IPS-20b (cell line): Measurements from ENCODE around the gene PRKAB2.
"Not testable (repeated sequence)": the region's sequence is repeated elsewhere in the genome, so short reads cannot be mapped to it uniquely, and the experiment has no call there.

Source experiments
- H3K27ac ChIP-seq: one replicate; pipeline ENCODE4 v1.5.1; 2013; ENCODE audit warnings: low read length
- H3K27me3 ChIP-seq: 2 replicates; pipeline ENCODE4 v1.6.1; 2013; ENCODE audit warnings: mild to moderate bottlenecking, low read length, inconsistent platforms; ENCODE audit not compliant: insufficient read depth
- H3K36me3 ChIP-seq: 2 replicates; pipeline ENCODE4 v1.6.1; 2013; ENCODE audit warnings: low read depth, mild to moderate bottlenecking, inconsistent platforms, low read length, moderate library complexity; ENCODE audit not compliant: insufficient read depth
- H3K4me1 ChIP-seq: 2 replicates; pipeline ENCODE4 v1.6.1; 2013; ENCODE audit warnings: mild to moderate bottlenecking, control low read depth, inconsistent platforms, low read length, moderate library complexity; ENCODE audit not compliant: insufficient read depth
- H3K4me3 ChIP-seq: 2 replicates; pipeline ENCODE4 v1.5.1; 2013; ENCODE audit warnings: mild to moderate bottlenecking, low read length, inconsistent platforms
- H3K9ac ChIP-seq: 2 replicates; pipeline ENCODE4 v1.6.1; 2013; ENCODE audit warnings: low read depth, mild to moderate bottlenecking, inconsistent platforms, low read length, moderate library complexity
- H3K9me3 ChIP-seq: 2 replicates; pipeline ENCODE4 v1.6.1; 2013; ENCODE audit warnings: mild to moderate bottlenecking, low read depth, low read length, inconsistent platforms; ENCODE audit not compliant: insufficient read depth

Gene PRKAB2

GRCh38 chr1:147129116-147129873 lies 43.0 kb downstream of the PRKAB2 start:
- H3K4me3 ChIP-seq, result no peak overlapping the region
- no peaks in the 10 kb centered on the region for H3K36me3 ChIP-seq
- no peaks in the 10 kb centered on the region; the same call in 1 of the 2 replicates for H3K4me1 ChIP-seq
- H3K27ac ChIP-seq, result no peak overlapping the region
- no peak overlapping the region for H3K9ac ChIP-seq
- H3K27me3 ChIP-seq, result no peaks in the 10 kb centered on the region
- H3K9me3 ChIP-seq, result no peaks in the 10 kb centered on the region

- Histone ChIP-seq H3K27me3 (no peaks in the 10 kb centered on the region), H3K4me1 (no peaks in the 10 kb centered on the region; the same call in 1 of the 2 replicates), H3K9ac (no peak overlapping the region), H3K4me3 (no peak overlapping the region), H3K9me3 (no peaks in the 10 kb centered on the region), H3K36me3 (no peaks in the 10 kb centered on the region), H3K27ac (no peak overlapping the region)
Measured at GRCh38 chr1:147124266-147124665, 48.0 kb downstream of the PRKAB2 start.

GRCh38 chr1:147117109-147117508 lies 55.2 kb downstream of the PRKAB2 start:
- H3K4me3 ChIP-seq, result no peak overlapping the region
- H3K36me3 ChIP-seq, result no peaks in the 10 kb centered on the region
- no peak overlapping the region for H3K9ac ChIP-seq
- no peaks in the 10 kb centered on the region for H3K27me3 ChIP-seq
- H3K9me3 ChIP-seq, result no peaks in the 10 kb centered on the region
- no peak overlapping the region for H3K27ac ChIP-seq
- no peaks in the 10 kb centered on the region for H3K4me1 ChIP-seq

- Histone ChIP-seq H3K36me3 (no peaks in the 10 kb centered on the region), H3K4me1 (no peaks in the 10 kb centered on the region), H3K9ac (no peak overlapping the region), H3K9me3 (no peaks in the 10 kb centered on the region), H3K27ac (no peak overlapping the region), H3K4me3 (no peak overlapping the region), H3K27me3 (no peaks in the 10 kb centered on the region; the same call in 1 of the 2 replicates)
Measured at GRCh38 chr1:147115496-147115895, 56.8 kb downstream of the PRKAB2 start.

- not testable (repeated sequence) for H3K27ac ChIP-seq, H3K27me3 ChIP-seq, H3K36me3 ChIP-seq
Measured at GRCh38 chr1:147115079-147115478, 57.2 kb downstream of the PRKAB2 start.

GRCh38 chr1:147114353-147114752 lies 57.9 kb downstream of the PRKAB2 start:
- H3K9ac ChIP-seq, H3K27ac ChIP-seq, H3K27me3 ChIP-seq: not testable (repeated sequence)

More at GRCh38 chr1:147115079-147115478, 57.2 kb downstream of the PRKAB2 start:
- not testable (repeated sequence) for H3K4me1 ChIP-seq, H3K4me3 ChIP-seq, H3K9ac ChIP-seq, H3K9me3 ChIP-seq

GRCh38 chr1:147111381-147112130 lies 60.7 kb downstream of the PRKAB2 start:
- no peak overlapping the region for H3K4me3 ChIP-seq
- no peaks in the 10 kb centered on the region for H3K36me3 ChIP-seq
- H3K4me1 ChIP-seq, result no peaks in the 10 kb centered on the region
- no peaks in the 10 kb centered on the region; the same call in 1 of the 2 replicates for H3K27me3 ChIP-seq
- H3K9me3 ChIP-seq, result no peaks in the 10 kb centered on the region
- no peak overlapping the region for H3K9ac ChIP-seq
- H3K27ac ChIP-seq, result no peak overlapping the region

More at GRCh38 chr1:147114353-147114752, 57.9 kb downstream of the PRKAB2 start:
- H3K4me1 ChIP-seq, H3K9me3 ChIP-seq, H3K36me3 ChIP-seq, H3K4me3 ChIP-seq: not testable (repeated sequence)

- no peaks in the 10 kb centered on the region for H3K9me3 ChIP-seq
- H3K9ac ChIP-seq, result no peak overlapping the region
- no peaks in the 10 kb centered on the region for H3K36me3 ChIP-seq
- no peak overlapping the region for H3K27ac ChIP-seq
- H3K4me3 ChIP-seq, result no peak overlapping the region
- no peaks in the 10 kb centered on the region; the same call in 1 of the 2 replicates for H3K27me3 ChIP-seq
- no peaks in the 10 kb centered on the region for H3K4me1 ChIP-seq
Measured at GRCh38 chr1:147110872-147111271, 61.4 kb downstream of the PRKAB2 start.

GRCh38 chr1:147110434-147110833 lies 61.8 kb downstream of the PRKAB2 start:
- H3K9me3 ChIP-seq, result no peaks in the 10 kb centered on the region
- no peak overlapping the region for H3K9ac ChIP-seq
- H3K4me1 ChIP-seq, result no peaks in the 10 kb centered on the region
- H3K36me3 ChIP-seq, result no peaks in the 10 kb centered on the region
- no peak overlapping the region for H3K27ac ChIP-seq
- H3K27me3 ChIP-seq, result no peaks in the 10 kb centered on the region; the same call in 1 of the 2 replicates
- no peak overlapping the region for H3K4me3 ChIP-seq

GRCh38 chr1:147109762-147110161 lies 62.5 kb downstream of the PRKAB2 start:
- no peaks in the 10 kb centered on the region; the same call in 1 of the 2 replicates for H3K27me3 ChIP-seq
- no peak overlapping the region for H3K4me3 ChIP-seq
- H3K36me3 ChIP-seq, result no peaks in the 10 kb centered on the region
- no peaks in the 10 kb centered on the region for H3K4me1 ChIP-seq
- no peak overlapping the region for H3K9ac ChIP-seq
- H3K27ac ChIP-seq, result no peak overlapping the region
- no peaks in the 10 kb centered on the region for H3K9me3 ChIP-seq

GRCh38 chr1:147109041-147109440 lies 63.2 kb downstream of the PRKAB2 start:
- Histone ChIP-seq H3K27me3 (no peaks in the 10 kb centered on the region; the same call in 1 of the 2 replicates), H3K9ac (no peak overlapping the region), H3K9me3 (no peaks in the 10 kb centered on the region), H3K36me3 (no peaks in the 10 kb centered on the region), H3K27ac (no peak overlapping the region), H3K4me1 (no peaks in the 10 kb centered on the region), H3K4me3 (no peak overlapping the region)

GRCh38 chr1:147106407-147106881 lies 65.8 kb downstream of the PRKAB2 start:
- H3K4me3 ChIP-seq, result not testable (repeated sequence)

More at GRCh38 chr1:147106407-147106881, 65.8 kb downstream of the PRKAB2 start:
- not testable (repeated sequence) for H3K4me1 ChIP-seq, H3K27ac ChIP-seq, H3K36me3 ChIP-seq, H3K27me3 ChIP-seq, H3K9me3 ChIP-seq, H3K9ac ChIP-seq
